Measurements from ENCODE around the gene ITPR1.

The ITPR1 gene

DNA sequence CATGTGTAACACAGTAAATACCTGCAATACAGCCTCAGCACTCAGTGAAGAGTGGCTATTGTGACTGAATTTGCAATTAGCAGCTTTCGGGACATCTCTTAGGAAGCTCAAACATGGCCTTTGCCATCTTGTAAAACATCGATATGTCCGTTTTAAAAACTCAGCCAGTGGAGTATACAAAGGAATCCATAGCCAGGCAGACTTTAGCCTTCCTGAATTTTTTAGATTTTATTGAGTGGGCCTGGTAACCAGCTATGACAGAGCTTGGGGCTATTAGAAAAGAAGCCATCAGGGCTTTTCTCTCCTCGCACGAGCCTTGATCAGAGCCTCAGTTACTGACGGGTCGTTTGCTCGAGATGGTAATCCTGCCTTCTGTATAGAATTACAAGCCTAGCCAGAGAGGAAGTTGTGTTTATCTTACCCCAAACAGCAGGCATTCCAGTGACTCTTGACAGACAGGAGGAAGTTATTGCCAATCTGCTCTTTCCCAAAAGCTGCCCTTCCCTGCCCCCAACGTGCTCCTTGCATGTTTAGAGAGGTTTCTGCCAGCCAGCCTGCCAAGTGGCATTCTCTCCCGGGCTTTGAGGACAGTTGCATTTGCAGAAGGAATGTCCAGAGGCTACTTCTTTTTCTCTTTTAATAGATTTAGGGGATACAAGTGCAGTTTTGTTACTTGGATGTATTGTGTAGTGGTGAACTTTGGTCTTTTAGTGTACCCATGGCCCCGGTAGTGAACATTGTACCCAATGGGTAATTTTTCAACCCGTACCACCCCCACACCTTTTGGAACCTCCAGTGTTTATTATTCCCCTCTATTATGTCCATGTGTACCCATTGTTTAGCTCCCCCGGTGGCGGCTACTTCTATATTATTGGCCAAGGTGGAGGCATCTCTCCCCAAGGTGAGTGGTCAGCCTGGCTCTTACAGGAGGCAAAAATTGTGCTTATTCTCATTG is 40.6 kb downstream of the ITPR1 start:
- no peak for DNase-seq (ENCODE audit: low spot score)

DNA sequence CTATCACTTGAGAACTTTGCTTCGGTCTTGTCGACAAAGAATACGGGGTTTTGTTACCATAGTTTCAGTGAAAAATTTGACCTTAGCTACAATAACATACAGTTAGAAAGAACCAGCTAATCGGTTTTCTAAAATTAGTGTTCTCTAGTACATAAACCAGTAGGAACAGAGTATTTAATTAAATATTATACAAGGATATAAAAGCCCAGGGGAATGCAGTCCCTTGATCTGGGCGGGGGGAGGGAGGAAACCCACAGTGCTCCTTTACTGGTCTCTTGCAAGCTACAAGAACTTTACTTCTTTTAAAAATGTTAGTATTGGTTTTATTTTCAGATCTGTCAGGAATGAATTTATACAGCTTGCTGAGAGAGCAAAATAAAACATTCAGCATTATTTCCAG is 41.8 kb downstream of the ITPR1 start:
- DNase-seq (ENCODE audit: low spot score): no peak

GRCh38 chr3:4536260-4536659 is 43.1 kb downstream of the ITPR1 start:
- DNase-seq (ENCODE audit: low spot score): no peak

- DNase-seq (ENCODE audit: low spot score): no peak
These were observed 47.1 kb downstream of the ITPR1 start for GRCh38 chr3:4540267-4540666.

GRCh38 chr3:4543110-4543509 is 50.0 kb downstream of the ITPR1 start:
- no peak for DNase-seq (ENCODE audit: low spot score)

DNA sequence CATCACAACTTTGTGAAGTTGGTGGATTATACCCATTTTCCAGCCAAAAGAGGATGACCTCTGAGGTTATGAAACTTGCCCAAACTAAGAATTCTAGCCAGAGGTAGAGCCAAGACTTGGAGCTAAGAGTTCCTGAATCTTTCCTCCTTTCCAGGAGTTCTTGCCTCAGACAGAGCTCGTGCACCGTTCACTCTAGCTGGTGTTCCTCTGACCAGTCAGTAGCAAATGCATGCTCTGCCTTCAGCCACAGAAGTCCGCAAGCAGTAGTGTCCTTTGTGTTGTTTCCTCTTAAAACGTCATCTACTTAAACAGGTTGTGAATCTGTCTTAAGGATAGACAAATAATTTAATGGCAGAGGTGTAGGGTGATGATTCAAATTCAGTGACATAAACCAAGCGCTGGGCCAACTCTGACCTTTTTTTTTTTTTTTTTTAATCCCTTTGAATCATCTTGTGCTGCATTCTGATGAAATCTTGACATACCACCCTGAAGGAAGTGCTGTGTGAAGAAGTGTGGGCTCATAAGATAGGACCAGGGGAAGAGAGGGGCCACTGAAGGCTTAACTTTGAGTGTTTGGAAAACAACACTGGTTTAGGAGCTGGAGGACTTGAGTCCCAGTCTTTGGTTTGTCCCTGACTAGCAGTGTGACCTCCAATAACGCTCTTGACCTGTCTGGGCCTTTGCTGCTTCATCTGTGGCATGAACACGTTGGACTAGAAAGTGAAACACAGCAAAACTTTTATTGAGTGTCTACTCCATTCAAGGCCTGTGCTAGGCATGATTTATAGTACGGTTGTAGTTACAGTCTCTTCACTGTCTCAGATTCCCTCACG is 53.4 kb downstream of the ITPR1 start:
- no peak for DNase-seq (ENCODE audit: low spot score)

DNA sequence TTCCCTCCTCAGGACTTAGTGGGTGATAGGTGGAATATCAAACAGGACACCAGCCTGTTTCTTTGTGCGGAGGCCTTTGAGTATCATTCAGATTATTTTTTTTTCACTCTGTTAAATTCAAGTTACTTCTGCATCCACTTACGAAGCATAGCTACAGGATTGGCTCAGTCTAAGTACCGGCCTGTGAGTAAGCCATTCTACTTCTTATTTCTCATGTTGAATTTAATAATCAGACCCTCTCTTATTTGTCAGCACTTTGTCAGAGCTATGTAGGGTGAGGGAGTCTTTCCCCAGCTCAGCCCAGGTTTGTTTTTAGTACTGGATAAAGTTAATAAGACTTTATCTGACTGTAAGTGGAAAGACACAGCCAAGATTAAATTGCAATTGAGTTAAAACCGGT is 54.7 kb downstream of the ITPR1 start:
- DNase-seq (ENCODE audit: low spot score): no peak

GRCh38 chr3:4548356-4548755 is 55.2 kb downstream of the ITPR1 start:
- DNase-seq (ENCODE audit: low spot score): no peak

- DNase-seq (ENCODE audit: low spot score): no peak
These were observed 55.6 kb downstream of the ITPR1 start for GRCh38 chr3:4548780-4549179.

- DNase-seq (ENCODE audit: low spot score): no peak
These were observed 56.7 kb downstream of the ITPR1 start for GRCh38 chr3:4549896-4550295.

GRCh38 chr3:4551051-4551711 is 58.0 kb downstream of the ITPR1 start:
- no peak for DNase-seq (ENCODE audit: low spot score)

DNA sequence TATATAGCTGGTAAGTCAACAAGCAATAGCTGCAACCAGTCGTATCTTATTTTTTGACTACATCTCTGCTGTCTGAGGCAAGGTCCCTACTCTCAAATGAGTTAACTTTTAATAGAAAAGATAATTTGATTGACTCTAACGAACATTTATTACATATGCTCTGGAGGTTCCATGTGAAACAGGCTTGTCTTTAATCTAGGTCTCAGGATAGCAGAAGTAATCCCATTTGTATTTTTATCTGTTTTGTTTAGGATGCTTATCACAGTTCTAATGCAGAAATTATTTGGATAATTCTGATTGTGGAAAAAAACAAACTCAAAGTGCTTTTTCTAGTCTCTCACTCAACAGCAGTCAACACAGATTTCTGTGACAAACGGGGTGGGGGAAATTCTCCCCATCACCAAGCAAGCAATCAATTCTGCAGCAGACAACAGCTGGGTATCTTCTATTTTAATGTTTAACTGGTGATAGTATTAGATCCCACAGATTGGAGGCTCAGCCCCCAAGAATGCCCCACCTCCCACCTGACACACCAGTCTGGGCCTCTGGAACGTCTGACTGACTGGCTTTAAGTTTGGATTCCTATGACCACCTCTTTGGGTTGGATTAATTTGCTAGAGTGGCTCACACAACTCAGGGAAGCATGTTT is 58.8 kb downstream of the ITPR1 start:
- DNase-seq (ENCODE audit: low spot score): no peak

GRCh38 chr3:4552811-4553210 is 59.7 kb downstream of the ITPR1 start:
- DNase-seq (ENCODE audit: low spot score): no peak

GRCh38 chr3:4561661-4562060 is 68.5 kb downstream of the ITPR1 start:
- no peak for DNase-seq (ENCODE audit: low spot score)

DNA sequence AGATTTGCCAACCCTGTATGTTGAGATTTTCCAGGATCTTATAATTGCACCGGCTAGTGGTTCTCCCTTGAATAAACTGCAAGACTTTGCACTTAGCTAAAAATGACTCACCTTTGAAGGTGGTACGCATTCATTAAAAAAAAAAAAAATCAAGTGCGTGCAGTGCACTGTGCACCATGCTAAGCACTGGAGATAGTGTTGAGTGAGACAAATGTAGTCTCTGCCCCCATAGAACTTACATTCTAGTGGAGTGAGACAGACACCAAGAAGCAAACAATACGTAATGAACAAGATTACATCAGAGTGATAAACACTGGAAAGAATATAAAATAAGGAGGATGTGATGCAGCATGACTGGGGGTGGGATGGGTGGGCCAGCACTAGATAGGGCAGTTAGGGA is 69.4 kb downstream of the ITPR1 start:
- no peak for DNase-seq (ENCODE audit: low spot score)

- no peak for DNase-seq (ENCODE audit: low spot score)
These were observed 71.1 kb downstream of the ITPR1 start for GRCh38 chr3:4564270-4564669.

- DNase-seq (ENCODE audit: low spot score): no peak
These were observed 71.9 kb downstream of the ITPR1 start for GRCh38 chr3:4564928-4565586.

GRCh38 chr3:4565809-4566501 is 72.8 kb downstream of the ITPR1 start:
- DNase-seq (ENCODE audit: low spot score): no peak

DNA sequence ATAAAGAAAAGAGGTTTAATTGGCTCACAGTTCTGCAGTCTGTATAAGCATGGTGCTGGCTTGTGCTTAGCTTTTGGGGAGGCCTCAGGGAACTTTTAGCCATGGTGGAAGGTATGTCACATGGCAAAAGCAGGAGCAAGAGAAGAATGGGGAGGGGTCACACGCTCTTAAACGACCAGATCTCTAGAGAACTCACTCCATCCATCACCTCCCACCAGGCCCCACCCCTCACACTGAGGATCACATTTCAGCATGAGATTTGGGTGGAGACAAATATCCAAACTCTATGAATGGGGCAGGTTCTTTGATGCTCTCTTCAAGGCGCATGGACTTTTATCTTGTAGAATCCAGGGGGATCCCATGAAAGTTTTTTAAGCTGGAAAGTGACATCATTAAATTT is 75.7 kb downstream of the ITPR1 start:
- no peak for DNase-seq (ENCODE audit: low spot score)

- no peak for DNase-seq (ENCODE audit: low spot score)
These were observed 77.9 kb downstream of the ITPR1 start for GRCh38 chr3:4570840-4571621.

Data from putamen (tissue), 1 donor.